K562 (cell line): ENCODE results near the gene FAM167B. TPM values are rescaled to one million over a fixed set of nuclear protein-coding genes. Genes with fewer than 3 reads are reported as not detected.
A peak's percentile ranks its signal among the peaks of the same experiment; 100 is the strongest.

Experiments used
- BRD9 ChIP-seq: fragments of 450-650 bp; IDR thresholded peaks from 2 replicates; pipeline ENCODE4 v1.6.1; 2018; ENCODE audit warnings: low read depth; ENCODE audit not compliant: partially characterized antibody
- ETV6 ChIP-seq, 3 experiments: fragments of 150-350 bp in 1 of 3; sonication (generic) in 1 of 3; formaldehyde crosslinking in 1 of 3; IDR thresholded peaks; 2 replicates each; pipeline versions ENCODE4 v1.6.1 to v1.8.0; 2014 to 2022; ENCODE audit warnings: borderline replicate concordance in 2 of 3, low read depth in 2 of 3, antibody characterized with exemption in 1 of 3, low read length in 1 of 3, mild to moderate bottlenecking in 1 of 3, missing genetic modification reagents in 1 of 3
- EZH2 ChIP-seq: IDR thresholded peaks from 2 replicates; pipeline ENCODE4 v1.6.1; 2012; ENCODE audit warnings: low read depth, mild to moderate bottlenecking, inconsistent platforms, low read length, borderline replicate concordance
- GABPB1 ChIP-seq: sonication (generic); formaldehyde crosslinking; IDR thresholded peaks from 2 replicates; pipeline ENCODE4 v1.8.0; 2022; ENCODE audit warnings: mild to moderate bottlenecking, missing genetic modification reagents
- GABPB2 ChIP-seq: fragments of 250-450 bp; sonication (Bioruptor Pico); conservative IDR thresholded peaks from 2 replicates; pipeline ENCODE4 v1.5.1; 2021; ENCODE audit warnings: mild to moderate bottlenecking
- MNT ChIP-seq, 2 experiments: fragments of 450-650 bp; conservative IDR thresholded peaks; 2 replicates each; pipeline ENCODE4 v1.6.1; 2017; ENCODE audit warnings: mild to moderate bottlenecking in 2 of 2, moderate library complexity in 2 of 2
- MXD1 ChIP-seq: fragments of 250-450 bp; sonication (Bioruptor Pico); IDR thresholded peaks from 2 replicates; pipeline ENCODE4 v1.8.0; 2021; ENCODE audit warnings: borderline replicate concordance, mild to moderate bottlenecking, moderate library complexity; ENCODE audit not compliant: poor library complexity, severe bottlenecking
- RBM15 ChIP-seq: fragments of 200-400 bp; formaldehyde crosslinking; IDR thresholded peaks from 2 replicates; pipeline ENCODE4 v1.6.1; 2018; ENCODE audit warnings: mild to moderate bottlenecking, low read length, moderate library complexity; ENCODE audit not compliant: insufficient read depth
- STAT6 ChIP-seq: sonication (generic); formaldehyde crosslinking; IDR thresholded peaks from 2 replicates; pipeline ENCODE4 v1.8.1; 2023; ENCODE audit warnings: mild to moderate bottlenecking, missing genetic modification reagents
- ZBTB11 ChIP-seq, 3 experiments: fragments of 200-800 bp in 1 of 3; fragments of 250-450 bp in 1 of 3; fragments of 450-650 bp in 1 of 3; sonication (Bioruptor Pico) in 1 of 3; sonication (Bioruptor generic) in 1 of 3; formaldehyde crosslinking in 1 of 3; IDR thresholded peaks; 2 replicates each; pipeline versions ENCODE4 v1.6.1 to v1.8.0; 2016 to 2022; ENCODE audit warnings: mild to moderate bottlenecking in 2 of 3, missing genetic modification characterization in 2 of 3, missing compliant biosample characterization in 1 of 3, moderate library complexity in 1 of 3
- ZBTB8A ChIP-seq: fragments of 450-650 bp; IDR thresholded peaks from 2 replicates; pipeline ENCODE4 v1.6.1; 2018; ENCODE audit warnings: mild to moderate bottlenecking, moderate library complexity; ENCODE audit not compliant: partially characterized antibody
- ZNF212 ChIP-seq: fragments of 450-650 bp; formaldehyde crosslinking; IDR thresholded peaks from 2 replicates; pipeline ENCODE4 v1.4.0; 2020; ENCODE audit warnings: mild to moderate bottlenecking
- ZNF253 ChIP-seq: fragments of 250-450 bp; sonication (Bioruptor Pico); conservative IDR thresholded peaks from 2 replicates; pipeline ENCODE4 v1.6.1; 2021; ENCODE audit warnings: mild to moderate bottlenecking
- ZNF75A ChIP-seq: fragments of 450-650 bp; formaldehyde crosslinking; IDR thresholded peaks from 2 replicates; pipeline ENCODE4 v1.4.0; 2020; ENCODE audit warnings: mild to moderate bottlenecking
- polyA plus RNA-seq, 8 experiments: library from polyadenylated mRNA; depleted of rRNA in 4 of 8; stranded (reverse) in 5 of 8; unstranded in 3 of 8; fragments of >200 nt; fragmentation: Nextera tagmentation in 2 of 8; fragmentation: Illumina TruSeq in 1 of 8; extraction: Ambion mirVana in 2 of 8; extraction: Trizol in 1 of 8; gene quantifications; 2 replicates each; pipeline versions ENCODE4 v1.2.1 to v1.2.3, GENCODE V29; 2011 to 2014; ENCODE audit warnings: inconsistent platforms in 1 of 8, missing spikeins in 1 of 8
- total RNA-seq, 7 experiments: library from RNA; depleted of rRNA in 6 of 7; stranded (reverse); fragments of >200 nt in 6 of 7; fragmentation: Illumina TruSeq in 2 of 7; extraction: Trizol in 2 of 7; gene quantifications; 2 replicates each; pipeline versions ENCODE4 v1.2.1 to v1.2.3, GENCODE V29; 2011 to 2021; ENCODE audit warnings: low replicate concordance in 1 of 7
- TF ChIP-seq, protein P1 (sequence below), 3 experiments: fragments of 200-800 bp in 1 of 3; sonication (Bioruptor generic) in 1 of 3; sonication (generic) in 1 of 3; formaldehyde crosslinking in 1 of 3; IDR thresholded peaks; 2 replicates each; pipeline versions ENCODE4 v1.6.1 to v1.8.0; 2016 to 2022; ENCODE audit warnings: mild to moderate bottlenecking in 2 of 3, missing compliant biosample characterization in 2 of 3, missing genetic modification characterization in 2 of 3, missing genetic modification reagents in 1 of 3

FAM167B gene
- total and polyA plus RNA-seq, 9 of the 15 experiments (the other 6 are each of a cell fraction or from before 2014, with no cell fraction given), result not detected

DNA sequence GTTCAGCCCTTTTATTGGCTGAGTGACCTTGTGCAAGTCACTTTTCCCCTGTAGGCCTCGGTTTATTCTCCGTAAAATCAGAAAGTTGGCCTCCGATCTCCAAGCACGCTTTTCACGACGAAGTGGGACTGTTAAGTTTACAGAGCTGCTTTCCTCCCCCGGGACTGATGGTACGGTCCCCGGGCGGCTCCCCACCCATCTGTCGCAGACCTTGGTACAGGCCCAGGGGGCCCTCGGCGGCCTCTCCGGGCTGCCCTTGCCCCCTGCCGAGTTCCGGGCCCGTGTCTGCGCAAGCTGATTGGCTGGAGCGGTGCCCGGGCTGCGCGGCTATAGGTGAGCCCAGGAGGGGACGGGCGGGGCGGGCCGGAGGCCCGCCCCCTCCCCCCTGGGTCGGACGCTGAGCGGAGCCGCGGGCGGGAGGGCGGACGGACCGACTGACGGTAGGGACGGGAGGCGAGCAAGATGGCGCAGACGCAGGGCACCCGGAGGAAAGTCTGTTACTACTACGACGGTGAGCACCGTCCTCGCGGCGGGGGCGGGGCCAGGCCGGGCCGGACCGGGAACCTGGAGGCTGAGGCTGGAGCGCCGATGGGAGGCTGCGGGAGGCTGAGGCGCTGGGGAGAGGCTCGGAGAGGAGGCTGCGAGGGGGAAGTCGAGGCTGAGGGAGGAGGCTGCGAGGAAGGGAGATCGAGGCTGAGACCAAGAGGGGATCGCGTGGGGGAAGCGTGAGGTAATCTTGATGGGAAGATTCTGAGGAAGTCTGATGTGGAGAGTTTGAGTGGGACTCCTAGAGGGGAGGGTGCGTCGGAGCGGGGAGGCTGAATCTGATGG is 44.9 kb downstream of the FAM167B start, which contains the start of gene HDAC1 (continued):
- peak; percentile 52 to 60; a peak in 3 of 4 replicates for TF ChIP-seq MNT (conservative IDR thresholded peaks at IDR 0.05)
- peak; percentile 91 for TF ChIP-seq BRD9
- TF ChIP-seq STAT6 (CRISPR knock-in tag), result no peak
- TF ChIP-seq ZBTB8A, result no peak
- TF ChIP-seq, protein P1, sequence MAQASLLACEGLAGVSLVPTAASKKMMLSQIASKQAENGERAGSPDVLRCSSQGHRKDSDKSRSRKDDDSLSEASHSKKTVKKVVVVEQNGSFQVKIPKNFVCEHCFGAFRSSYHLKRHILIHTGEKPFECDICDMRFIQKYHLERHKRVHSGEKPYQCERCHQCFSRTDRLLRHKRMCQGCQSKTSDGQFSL (CRISPR knock-in tag; IDR thresholded peaks at IDR 0.05), result peak; percentile 86
- TF ChIP-seq, protein P1 (tag; IDR thresholded peaks at IDR 0.05), result no peak
- no peak for TF ChIP-seq EZH2
- no peak for TF ChIP-seq RBM15
- peak; percentile 86 for TF ChIP-seq GABPB1
- no peak for TF ChIP-seq ZNF253
- TF ChIP-seq ZNF212, result no peak
- TF ChIP-seq ZNF75A (CRISPR knock-in tag), result no peak
- TF ChIP-seq GABPB2 (CRISPR knock-in tag), result no peak
- no peak for TF ChIP-seq ETV6 (IDR thresholded peaks at IDR 0.05; ENCODE audit: borderline replicate concordance in 1 of 2, low read depth in 2 of 2, low read length in 1 of 2)
- TF ChIP-seq ETV6 (CRISPR knock-in tag; IDR thresholded peaks at IDR 0.05; ENCODE audit: borderline replicate concordance), result no peak
- peak in 1 of 3 experiments; percentile 89; a peak in 2 of 6 replicates for TF ChIP-seq ZBTB11 (CRISPR knock-in tag; IDR thresholded peaks at IDR 0.05)
- TF ChIP-seq MXD1 (CRISPR knock-in tag), result peak; percentile 36
